Parathyroid adenoma (tissue), 2 donors: ENCODE measurements around the gene EIF2B5.

Source experiments
- H2AFZ ChIP-seq: fragments of 300-600 bp; sonication (generic); one replicate; pipeline ENCODE4 v1.7.0; 2017; ENCODE audit warnings: antibody characterized with exemption, mild to moderate bottlenecking
- H3K27ac ChIP-seq: fragments of 300-600 bp; sonication (generic); one replicate; pipeline ENCODE4 v1.7.0; 2017
- H3K27me3 ChIP-seq: fragments of 300-600 bp; sonication (generic); one replicate; pipeline ENCODE4 v1.7.0; 2017; ENCODE audit warnings: low read length; ENCODE audit not compliant: control insufficient read depth, insufficient read depth
- H3K36me3 ChIP-seq: fragments of 300-600 bp; sonication (generic); one replicate; pipeline ENCODE4 v1.7.0; 2017; ENCODE audit warnings: low read length; ENCODE audit not compliant: control insufficient read depth, insufficient read depth
- H3K4me1 ChIP-seq: fragments of 300-600 bp; sonication (generic); one replicate; pipeline ENCODE4 v1.7.0; 2017; ENCODE audit warnings: control low read depth
- H3K4me2 ChIP-seq: fragments of 300-600 bp; sonication (generic); one replicate; pipeline ENCODE4 v1.7.0; 2017; ENCODE audit warnings: low read length
- H3K4me3 ChIP-seq: fragments of 300-600 bp; sonication (generic); one replicate; pipeline ENCODE4 v1.7.0; 2017; ENCODE audit warnings: low read depth, low read length
- H3K79me2 ChIP-seq: fragments of 300-600 bp; sonication (generic); one replicate; pipeline ENCODE4 v1.7.0; 2017; ENCODE audit warnings: control low read depth
- H3K9ac ChIP-seq: fragments of 300-600 bp; sonication (generic); one replicate; pipeline ENCODE4 v1.7.0; 2017; ENCODE audit warnings: mild to moderate bottlenecking
- H3K9me3 ChIP-seq: fragments of 300-600 bp; sonication (generic); one replicate; pipeline ENCODE4 v1.7.0; 2017; ENCODE audit warnings: low read length; ENCODE audit not compliant: control insufficient read depth
- CTCF ChIP-seq: fragments of 300-600 bp; sonication (generic); IDR thresholded peaks from one replicate; pipeline ENCODE4 v1.7.0; 2017; ENCODE audit warnings: antibody characterized with exemption, mild to moderate bottlenecking
- donor health status: primary hyperparathyroidism.

Gene EIF2B5

GRCh38 chr3:184154885-184155643 lies 19.9 kb downstream of the EIF2B5 start, which contains the start of gene DVL3:
Gene DVL3 (plus strand): TSS chr3:184155377. CDS start chr3:184155636, 259 bp downstream.
- Histone ChIP-seq H3K27me3 (no peaks in the 10 kb centered on the region), H3K4me2 (peak within 1 kb of the TSS; percentile 96), H3K36me3 (no peaks in the 10 kb centered on the region), H3K27ac (peak within 1 kb of the TSS; percentile 72), H3K4me3 (peak within 1 kb of the TSS; percentile 93), H3K9ac (peak within 1 kb of the TSS; percentile 78), H3K9me3 (no peaks in the 10 kb centered on the region), H3K79me2 (peaks cover 32% of the 10 kb centered on the region), H2AFZ (peak within 1 kb of the TSS; percentile 98), H3K4me1 (peaks cover 12% of the 10 kb centered on the region)
- TF ChIP-seq CTCF, result no peak

- H3K36me3 ChIP-seq, result no peaks in the 10 kb centered on the region
- peak overlapping the region; percentile 96 for H3K4me2 ChIP-seq
- TF ChIP-seq CTCF, result no peak
- H3K4me3 ChIP-seq, result peak overlapping the region; percentile 93
- H3K27ac ChIP-seq, result peak overlapping the region; percentile 68
- H2AFZ ChIP-seq, result peak overlapping the region; percentile 69
- H3K4me1 ChIP-seq, result peaks cover 17% of the 10 kb centered on the region
- no peaks in the 10 kb centered on the region for H3K9me3 ChIP-seq
- no peaks in the 10 kb centered on the region for H3K27me3 ChIP-seq
- H3K79me2 ChIP-seq, result peaks cover 41% of the 10 kb centered on the region
- H3K9ac ChIP-seq, result peak overlapping the region; percentile 78
These were observed 20.7 kb downstream of the EIF2B5 start for GRCh38 chr3:184155644-184156521.

- peak overlapping the region; percentile 69 for H2AFZ ChIP-seq
- H3K9ac ChIP-seq, result no peak overlapping the region
- no peak for TF ChIP-seq CTCF
- no peaks in the 10 kb centered on the region for H3K36me3 ChIP-seq
- H3K27me3 ChIP-seq, result no peaks in the 10 kb centered on the region
- H3K4me2 ChIP-seq, result peak overlapping the region; percentile 96
- H3K9me3 ChIP-seq, result no peaks in the 10 kb centered on the region
- H3K4me1 ChIP-seq, result peaks cover 18% of the 10 kb centered on the region
- H3K4me3 ChIP-seq, result peak overlapping the region; percentile 93
- H3K27ac ChIP-seq, result peak overlapping the region; percentile 68
- peaks cover 47% of the 10 kb centered on the region for H3K79me2 ChIP-seq
These were observed 21.4 kb downstream of the EIF2B5 start for GRCh38 chr3:184156522-184156955.

GRCh38 chr3:184157206-184157605 lies 22.0 kb downstream of the EIF2B5 start:
- no peak overlapping the region for H2AFZ ChIP-seq
- peak overlapping the region; percentile 93 for H3K4me3 ChIP-seq
- H3K36me3 ChIP-seq, result no peaks in the 10 kb centered on the region
- H3K27ac ChIP-seq, result peak overlapping the region; percentile 68
- peaks cover 53% of the 10 kb centered on the region for H3K79me2 ChIP-seq
- H3K9me3 ChIP-seq, result no peaks in the 10 kb centered on the region
- TF ChIP-seq CTCF, result no peak
- no peaks in the 10 kb centered on the region for H3K27me3 ChIP-seq
- H3K4me2 ChIP-seq, result peak overlapping the region; percentile 96
- no peak overlapping the region for H3K9ac ChIP-seq
- peaks cover 18% of the 10 kb centered on the region for H3K4me1 ChIP-seq
